Stimulated activated CD8-positive, alpha-beta memory T cell treated with anti-CD3 and anti-CD28 coated beads, Interleukin-4, amount 100 ng/mL, for 48 hours (primary cell): ENCODE measurements around the gene TRPM7.
"Not testable (repeated sequence)": the region's sequence is repeated elsewhere in the genome, so short reads cannot be mapped to it uniquely, and the experiment has no call there.

Experiments used
- DNase-seq: peaks from one replicate; pipeline ENCODE4 v3.0.0-alpha.2; 2020

TRPM7 gene

GRCh38 chr15:50686469-50687301, at the start of gene TRPM7:
Gene TRPM7, minus strand, starts transcription at chr15:50686797. Its CDS starts 264 bp downstream, at chr15:50686533.
- DNase-seq, result peak; percentile 92

- no peak for DNase-seq
Observed at GRCh38 chr15:50735156-50735555, 48.6 kb upstream of the TRPM7 start.

- DNase-seq, result no peak
Observed at GRCh38 chr15:50726315-50726714, 39.7 kb upstream of the TRPM7 start.

GRCh38 chr15:50718700-50719125, 32.1 kb upstream of the TRPM7 start:
- DNase-seq, result no peak

GRCh38 chr15:50712018-50712417, 25.4 kb upstream of the TRPM7 start:
- no peak for DNase-seq

GRCh38 chr15:50710585-50710984, 24.0 kb upstream of the TRPM7 start:
- no peak for DNase-seq

GRCh38 chr15:50707878-50708427, 21.4 kb upstream of the TRPM7 start:
- DNase-seq, result no peak

GRCh38 chr15:50702762-50703334, 16.3 kb upstream of the TRPM7 start:
- DNase-seq, result no peak

GRCh38 chr15:50698101-50698500, 11.5 kb upstream of the TRPM7 start:
- DNase-seq, result no peak

GRCh38 chr15:50697109-50697797, 10.7 kb upstream of the TRPM7 start:
- no peak for DNase-seq

GRCh38 chr15:50694634-50695165, 8.1 kb upstream of the TRPM7 start:
- not testable (repeated sequence) for DNase-seq

GRCh38 chr15:50687302-50687902, 805 bp upstream of the TRPM7 start:
- DNase-seq, result no peak

GRCh38 chr15:50685976-50686468, 575 bp downstream of the TRPM7 start:
- peak; percentile 80 for DNase-seq

- DNase-seq, result no peak
Observed at GRCh38 chr15:50685191-50685975, 1.2 kb downstream of the TRPM7 start.

GRCh38 chr15:50681467-50681866, 5.1 kb downstream of the TRPM7 start:
- no peak for DNase-seq

- DNase-seq, result no peak
Observed at GRCh38 chr15:50676799-50677483, 9.7 kb downstream of the TRPM7 start.

- no peak for DNase-seq
Observed at GRCh38 chr15:50675535-50676144, 11.0 kb downstream of the TRPM7 start.

GRCh38 chr15:50670115-50670514, 16.5 kb downstream of the TRPM7 start:
- no peak for DNase-seq

GRCh38 chr15:50669611-50670010, 17.0 kb downstream of the TRPM7 start:
- DNase-seq, result no peak

- DNase-seq, result no peak
Observed at GRCh38 chr15:50665938-50666337, 20.7 kb downstream of the TRPM7 start.

- DNase-seq, result no peak
Observed at GRCh38 chr15:50655555-50655954, 31.0 kb downstream of the TRPM7 start.
